GM12872 (cell line): ENCODE data around the gene G0S2.
A peak's percentile ranks its signal among the peaks of the same experiment; 100 is the strongest.

Experiments
- CTCF ChIP-seq: IDR thresholded peaks from 3 replicates; pipeline ENCODE4 v1.5.1; 2011; ENCODE audit warnings: low read depth, mild to moderate bottlenecking, low read length, moderate library complexity; ENCODE audit not compliant: insufficient read depth

The G0S2 gene

GRCh38 chr1:209674957-209675564 lies at the start of gene G0S2:
G0S2 (plus strand) TSS chr1:209675412; CDS start chr1:209675685, 273 bp downstream.
- no peak for TF ChIP-seq CTCF

GRCh38 chr1:209625791-209626285 lies 49.4 kb upstream of the G0S2 start:
- TF ChIP-seq CTCF, result no peak

GRCh38 chr1:209626346-209627026 lies 48.7 kb upstream of the G0S2 start:
- TF ChIP-seq CTCF, result no peak

- TF ChIP-seq CTCF, result no peak
Observed at GRCh38 chr1:209627027-209627731, 48.0 kb upstream of the G0S2 start.

GRCh38 chr1:209627732-209628196 lies 47.4 kb upstream of the G0S2 start:
- TF ChIP-seq CTCF, result peak; percentile 100

- no peak for TF ChIP-seq CTCF
Observed at GRCh38 chr1:209628618-209629299, 46.5 kb upstream of the G0S2 start.
